Trophoblast cell (in vitro differentiated cells and primary cell): ENCODE data around the gene RPS6KA4.

Experiments used
- DNase-seq, 2 donors: peaks; one replicate each; pipeline ENCODE4 v3.0.0-alpha.2; 2016
- H2AFZ ChIP-seq: 2 replicates; pipeline ENCODE4 v1.6.1; 2013; ENCODE audit warnings: low read length, moderate library complexity, mild to moderate bottlenecking; ENCODE audit not compliant: insufficient read depth, poor library complexity
- H2AK5ac ChIP-seq: 2 replicates; pipeline ENCODE4 v1.6.1; 2013; ENCODE audit warnings: mild to moderate bottlenecking, low read length
- H2BK120ac ChIP-seq: 2 replicates; pipeline ENCODE4 v1.6.1; 2013; ENCODE audit warnings: low read length, mild to moderate bottlenecking, moderate library complexity; ENCODE audit not compliant: insufficient read depth, poor library complexity
- H2BK12ac ChIP-seq: 2 replicates; pipeline ENCODE4 v1.6.1; 2013; ENCODE audit warnings: mild to moderate bottlenecking, low read length, moderate library complexity
- H2BK5ac ChIP-seq: 2 replicates; pipeline ENCODE4 v1.6.1; 2013; ENCODE audit warnings: low read length, low read depth, moderate library complexity, mild to moderate bottlenecking; ENCODE audit not compliant: poor library complexity
- H3K14ac ChIP-seq: 2 replicates; pipeline ENCODE4 v1.6.1; 2013; ENCODE audit warnings: mild to moderate bottlenecking, low read length
- H3K18ac ChIP-seq: 2 replicates; pipeline ENCODE4 v1.6.1; 2013; ENCODE audit warnings: mild to moderate bottlenecking, low read length
- H3K23ac ChIP-seq: 2 replicates; pipeline ENCODE4 v1.6.1; 2013; ENCODE audit warnings: low read length
- H3K27ac ChIP-seq: 2 replicates; pipeline ENCODE4 v1.5.1; 2013; ENCODE audit warnings: low read depth, mild to moderate bottlenecking, inconsistent platforms, low read length, moderate library complexity
- H3K27me3 ChIP-seq: 2 replicates; pipeline ENCODE4 v1.6.1; 2013; ENCODE audit warnings: inconsistent platforms, mild to moderate bottlenecking, low read length, moderate library complexity; ENCODE audit not compliant: insufficient read depth
- H3K36me3 ChIP-seq, 2 experiments: 1 replicate in 1 of 2; 2 replicates in 1 of 2; pipeline ENCODE4 v1.6.1; 2013; ENCODE audit warnings: low read length in 2 of 2, mild to moderate bottlenecking in 2 of 2, moderate library complexity in 1 of 2; ENCODE audit not compliant: insufficient read depth in 2 of 2, control insufficient read depth in 1 of 2
- H3K4ac ChIP-seq: 2 replicates; pipeline ENCODE4 v1.6.1; 2013; ENCODE audit warnings: low read depth, mild to moderate bottlenecking, low read length, moderate library complexity
- H3K4me1 ChIP-seq, 2 experiments: 1 replicate in 1 of 2; 2 replicates in 1 of 2; pipeline ENCODE4 v1.6.1; 2013; ENCODE audit warnings: low read length in 2 of 2, mild to moderate bottlenecking in 2 of 2, moderate library complexity in 1 of 2; ENCODE audit not compliant: insufficient read depth in 2 of 2, control insufficient read depth in 1 of 2
- H3K4me2 ChIP-seq: 2 replicates; pipeline ENCODE4 v1.6.1; 2013; ENCODE audit warnings: inconsistent platforms, mild to moderate bottlenecking, low read length, moderate library complexity
- H3K4me3 ChIP-seq: 2 replicates; pipeline ENCODE4 v1.5.1; 2013; ENCODE audit warnings: mild to moderate bottlenecking, low read depth, low read length, inconsistent platforms
- H3K79me1 ChIP-seq: one replicate; pipeline ENCODE4 v1.6.1; 2013; ENCODE audit warnings: low read length
- H3K79me2 ChIP-seq: 2 replicates; pipeline ENCODE4 v1.6.1; 2013; ENCODE audit warnings: low read length, mild to moderate bottlenecking; ENCODE audit not compliant: control insufficient read depth, insufficient read depth, poor library complexity
- H3K9ac ChIP-seq: 2 replicates; pipeline ENCODE4 v1.6.1; 2013; ENCODE audit warnings: mild to moderate bottlenecking, low read length
- H3K9me3 ChIP-seq: 2 replicates; pipeline ENCODE4 v1.6.1; 2013; ENCODE audit warnings: low read depth, mild to moderate bottlenecking, control low read depth, inconsistent platforms, low read length; ENCODE audit not compliant: insufficient read depth
- H4K12ac ChIP-seq: 2 replicates; pipeline ENCODE4 v1.6.1; 2013; ENCODE audit warnings: low read depth, mild to moderate bottlenecking, low read length, moderate library complexity
- H4K8ac ChIP-seq: 2 replicates; pipeline ENCODE4 v1.6.1; 2013; ENCODE audit warnings: low read depth, mild to moderate bottlenecking, low read length, moderate library complexity
- H4K91ac ChIP-seq: one replicate; pipeline ENCODE4 v1.6.1; 2013; ENCODE audit warnings: low read depth, mild to moderate bottlenecking, low read length, moderate library complexity
- WGBS: extraction: QIAGEN DNeasy Blood & Tissue Kit; methylation state at CpG from one replicate; pipeline ENCODE4 v1.1.7; 2013; ENCODE audit warnings: missing lambda C conversion rate; ENCODE audit not compliant: insufficient read length, insufficient coverage; ENCODE audit errors: extremely low coverage; 5-methylcytosine and 5-hydroxymethylcytosine counted together

RPS6KA4 gene

DNA sequence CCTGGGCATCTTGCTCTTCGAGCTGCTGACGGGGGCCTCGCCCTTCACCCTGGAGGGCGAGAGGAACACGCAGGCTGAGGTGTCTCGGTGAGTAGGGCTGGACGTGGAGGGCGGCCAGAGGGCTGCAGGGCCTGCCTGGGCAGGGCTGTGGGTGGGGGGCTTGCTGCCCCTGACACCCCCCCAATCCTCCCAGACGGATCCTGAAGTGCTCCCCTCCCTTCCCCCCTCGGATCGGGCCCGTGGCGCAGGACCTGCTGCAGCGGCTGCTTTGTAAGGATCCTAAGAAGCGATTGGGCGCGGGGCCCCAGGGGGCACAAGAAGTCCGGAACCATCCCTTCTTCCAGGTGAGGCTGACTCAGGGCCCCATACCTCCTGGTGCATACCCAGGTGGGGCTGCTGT is 2.7 kb downstream of the RPS6KA4 start:
- H2BK5ac ChIP-seq: no peak overlapping the region
- WGBS: no CpG with 5 or more reads among the region's 18 CpGs
- H3K79me1 ChIP-seq: peaks cover 25% of the 10 kb centered on the region
- no peak overlapping the region for H3K23ac ChIP-seq
- H4K91ac ChIP-seq: no peak overlapping the region
- no peak overlapping the region for H2BK120ac ChIP-seq
- H3K4me1 ChIP-seq: peaks cover 33 to 36% of the 10 kb centered on the region in 2 experiments
- peaks cover 3% of the 10 kb centered on the region for H3K9me3 ChIP-seq
- H3K36me3 ChIP-seq: peaks cover 38 to 49% of the 10 kb centered on the region in 2 experiments
- no peak overlapping the region for H3K27ac ChIP-seq
- no peak overlapping the region for H3K14ac ChIP-seq
- no peak overlapping the region for H4K8ac ChIP-seq
- H2AFZ ChIP-seq: no peak overlapping the region
- no peak overlapping the region for H2BK12ac ChIP-seq
- H3K4me3 ChIP-seq: no peak overlapping the region
- DNase-seq: no peak
- H3K9ac ChIP-seq: no peak overlapping the region
- no peak overlapping the region for H3K4ac ChIP-seq
- H3K27me3 ChIP-seq: no peaks in the 10 kb centered on the region
- H3K18ac ChIP-seq: no peak overlapping the region
- peaks cover 9% of the 10 kb centered on the region for H3K79me2 ChIP-seq
- H2AK5ac ChIP-seq: no peak overlapping the region
- H3K4me2 ChIP-seq: no peak overlapping the region
- H4K12ac ChIP-seq: no peak overlapping the region

DNA sequence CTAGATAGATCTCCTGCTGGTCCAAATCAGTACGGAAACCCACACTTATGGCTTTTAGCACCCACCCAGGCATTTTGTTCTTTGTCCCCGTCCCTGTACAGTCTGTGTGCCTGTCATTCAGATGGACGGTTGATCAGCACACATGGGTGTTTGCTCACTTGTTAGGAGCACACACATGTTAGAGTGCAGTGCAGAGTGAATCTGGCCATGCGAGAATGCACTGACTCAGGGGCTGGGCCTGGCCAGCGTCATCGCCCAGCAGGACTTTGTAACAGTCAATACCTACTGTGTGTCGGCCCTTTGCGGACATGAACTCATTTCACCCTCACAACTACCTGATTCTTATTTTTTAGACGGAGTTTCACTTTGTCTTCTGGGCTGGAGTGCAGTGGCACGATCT is 3.4 kb downstream of the RPS6KA4 start:
- Histone ChIP-seq H3K79me1 (peaks cover 18% of the 10 kb centered on the region), H4K8ac (no peak overlapping the region), H2BK5ac (no peak overlapping the region), H2AFZ (no peak overlapping the region), H3K9me3 (peaks cover 3% of the 10 kb centered on the region), H2AK5ac (no peak overlapping the region), H4K91ac (no peak overlapping the region), H4K12ac (no peak overlapping the region), H3K9ac (no peak overlapping the region), H3K27me3 (no peaks in the 10 kb centered on the region), H3K4me3 (no peak overlapping the region), H3K14ac (no peak overlapping the region), H3K79me2 (peaks cover 9% of the 10 kb centered on the region), H3K4ac (no peak overlapping the region), H3K23ac (no peak overlapping the region), H3K27ac (no peak overlapping the region), H2BK12ac (no peak overlapping the region), H2BK120ac (no peak overlapping the region), H3K36me3 (peaks cover 39 to 49% of the 10 kb centered on the region in 2 experiments), H3K4me1 (peaks cover 29 to 30% of the 10 kb centered on the region in 2 experiments), H3K4me2 (no peak overlapping the region), H3K18ac (no peak overlapping the region)
- no CpG with 5 or more reads among the region's 10 CpGs for whole genome bisulfite sequencing
- DNase-seq: no peak

DNA sequence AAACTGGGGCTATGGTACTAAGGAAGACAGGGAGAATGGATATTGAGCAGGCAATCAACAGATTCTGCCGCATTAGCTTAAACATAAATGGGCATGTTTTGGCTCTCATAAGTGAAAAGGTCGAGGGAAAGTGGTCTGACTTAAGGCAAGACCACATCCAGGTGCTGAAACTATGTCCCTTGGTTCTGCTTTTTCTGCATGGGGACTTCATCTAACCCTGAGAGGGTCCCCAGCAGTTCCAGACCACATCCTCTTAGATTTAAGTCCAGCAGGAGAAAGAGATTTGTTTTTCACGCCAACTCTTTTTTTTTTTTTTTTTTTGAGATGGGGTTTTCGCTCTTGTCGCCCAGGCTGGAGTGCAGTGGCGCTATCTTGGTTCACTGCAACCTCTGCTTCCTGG is 5.5 kb downstream of the RPS6KA4 start:
- H2BK12ac ChIP-seq: no peak overlapping the region

DNA sequence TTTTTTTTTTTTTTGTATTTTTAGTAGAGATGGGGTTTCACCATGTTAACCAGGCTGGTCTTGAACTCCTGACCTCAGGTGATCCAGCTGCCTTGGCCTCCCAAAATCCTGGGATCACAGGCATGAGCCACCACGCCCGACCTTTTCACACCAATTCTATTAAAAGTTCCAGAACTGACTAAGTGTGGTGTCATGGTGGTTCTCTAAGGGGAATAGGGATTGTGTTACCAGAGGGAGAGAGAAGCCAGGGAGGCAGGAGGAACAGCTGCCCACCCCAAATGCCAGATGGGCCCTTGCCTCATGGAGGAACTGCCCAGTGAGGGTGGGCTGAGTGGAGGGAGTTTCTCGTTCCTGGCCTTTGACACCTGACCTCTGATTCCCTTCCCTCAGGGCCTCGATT is 5.9 kb downstream of the RPS6KA4 start:
- peaks cover 10 to 12% of the 10 kb centered on the region in 2 experiments for H3K4me1 ChIP-seq
- H3K4ac ChIP-seq: no peak overlapping the region
- peaks cover 2% of the 10 kb centered on the region for H3K9me3 ChIP-seq
- no CpG with 5 or more reads among the region's 4 CpGs for WGBS
- H3K14ac ChIP-seq: no peak overlapping the region
- H3K4me2 ChIP-seq: no peak overlapping the region
- peaks cover 62 to 74% of the 10 kb centered on the region in 2 experiments for H3K36me3 ChIP-seq
- no peak overlapping the region for H2AK5ac ChIP-seq
- H4K8ac ChIP-seq: no peak overlapping the region
- no peak for DNase-seq
- no peaks in the 10 kb centered on the region for H3K27me3 ChIP-seq
- H3K18ac ChIP-seq: no peak overlapping the region
- H2BK12ac ChIP-seq: no peak overlapping the region
- H3K23ac ChIP-seq: no peak overlapping the region
- no peak overlapping the region for H2AFZ ChIP-seq
- H2BK5ac ChIP-seq: no peak overlapping the region
- no peak overlapping the region for H3K4me3 ChIP-seq
- no peaks in the 10 kb centered on the region for H3K79me2 ChIP-seq
- no peak overlapping the region for H2BK120ac ChIP-seq
- H3K9ac ChIP-seq: no peak overlapping the region
- no peaks in the 10 kb centered on the region for H3K79me1 ChIP-seq
- H3K27ac ChIP-seq: no peak overlapping the region
- no peak overlapping the region for H4K12ac ChIP-seq
- no peak overlapping the region for H4K91ac ChIP-seq

More for the DNA sequence above, 5.5 kb downstream of the RPS6KA4 start:
- H2BK120ac ChIP-seq: no peak overlapping the region
- H3K4me1 ChIP-seq: peaks cover 15 to 17% of the 10 kb centered on the region in 2 experiments
- H3K79me1 ChIP-seq: peaks cover 1% of the 10 kb centered on the region
- H3K4ac ChIP-seq: no peak overlapping the region
- H2AK5ac ChIP-seq: no peak overlapping the region
- H3K27me3 ChIP-seq: no peaks in the 10 kb centered on the region
- H2BK5ac ChIP-seq: no peak overlapping the region
- H3K14ac ChIP-seq: no peak overlapping the region
- peaks cover 57 to 69% of the 10 kb centered on the region in 2 experiments for H3K36me3 ChIP-seq
- no peak overlapping the region for H3K18ac ChIP-seq
- no peak overlapping the region for H4K91ac ChIP-seq
- no CpG with 5 or more reads among the region's 6 CpGs for WGBS
- H3K9ac ChIP-seq: no peak overlapping the region
- H3K27ac ChIP-seq: no peak overlapping the region
- H2AFZ ChIP-seq: no peak overlapping the region
- H4K8ac ChIP-seq: no peak overlapping the region
- no peak for DNase-seq
- H3K79me2 ChIP-seq: peaks cover 2% of the 10 kb centered on the region
- no peak overlapping the region for H4K12ac ChIP-seq
- peaks cover 2% of the 10 kb centered on the region for H3K9me3 ChIP-seq
- H3K4me2 ChIP-seq: no peak overlapping the region
- H3K23ac ChIP-seq: no peak overlapping the region
- H3K4me3 ChIP-seq: no peak overlapping the region
